ENCODE data around the gene CNOT4.

CNOT4 gene

DNA sequence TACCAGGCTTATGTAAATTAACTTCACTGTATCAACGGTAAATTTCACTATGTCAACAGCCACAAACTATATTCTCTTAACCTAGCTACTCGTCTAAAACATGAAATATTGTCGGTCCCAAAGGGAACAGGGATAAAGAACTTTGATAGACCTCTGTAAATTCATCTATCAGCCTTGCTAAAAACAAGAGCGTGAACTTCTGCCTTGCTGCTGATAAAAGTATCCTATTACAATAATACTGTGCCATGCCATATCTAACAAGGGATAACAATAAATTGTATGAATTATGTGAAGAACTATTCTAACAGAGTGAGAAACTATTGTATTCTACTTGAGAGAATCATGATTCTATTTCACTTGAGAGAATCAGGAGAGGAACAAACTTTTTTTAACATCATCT lies 117.2 kb downstream of the CNOT4 start:
- no peak for DNase-seq (ENCODE audit: extremely low spot score)
- ChIA-PET CTCF (no interaction called here), POLR2A (no interaction called here)
- no peak for TF ChIP-seq FOXM1 (IDR thresholded peaks at IDR 0.05; ENCODE audit: borderline replicate concordance)
- no peak for TF ChIP-seq CTBP1 (IDR thresholded peaks at IDR 0.05; ENCODE audit: borderline replicate concordance)
- TF ChIP-seq SP1 (IDR thresholded peaks at IDR 0.05): no peak
- no peak for TF ChIP-seq ELF4 (IDR thresholded peaks at IDR 0.05)
- no peak for TF ChIP-seq ZNF384 (IDR thresholded peaks at IDR 0.05)
- no peak for TF ChIP-seq L3MBTL2 (conservative IDR thresholded peaks at IDR 0.05)
- TF ChIP-seq TARDBP (IDR thresholded peaks at IDR 0.05): no peak
- TF ChIP-seq BHLHE40 (IDR thresholded peaks at IDR 0.05; ENCODE audit: borderline replicate concordance): no peak
- TF ChIP-seq SUZ12 (IDR thresholded peaks at IDR 0.05): no peak
- no peak for TF ChIP-seq ARNT (IDR thresholded peaks at IDR 0.05)
- TF ChIP-seq LEF1 (IDR thresholded peaks at IDR 0.05; ENCODE audit: borderline replicate concordance): no peak

DNA sequence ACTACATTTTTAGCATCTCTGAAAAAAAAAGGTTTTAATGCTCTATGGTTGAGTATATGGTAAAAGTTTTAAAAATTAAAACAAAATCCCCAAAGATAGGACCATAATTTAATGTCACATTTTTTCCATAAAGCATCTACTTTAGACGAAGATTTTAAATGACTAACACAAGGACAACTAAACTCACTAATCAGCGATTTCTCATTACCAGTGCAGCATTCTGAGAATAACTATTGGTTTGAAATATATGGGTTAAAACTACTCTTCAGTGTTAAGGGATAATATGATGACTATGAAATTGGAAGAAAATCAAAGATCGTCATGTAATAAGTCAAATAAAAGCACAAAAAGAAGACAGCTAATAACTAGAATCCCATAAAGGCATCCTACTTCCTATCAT lies 118.4 kb downstream of the CNOT4 start:
- no peak for TF ChIP-seq ELF4 (IDR thresholded peaks at IDR 0.05)
- no peak for TF ChIP-seq NFRKB (IDR thresholded peaks at IDR 0.05)
- no peak for TF ChIP-seq FOXM1 (IDR thresholded peaks at IDR 0.05; ENCODE audit: borderline replicate concordance)
- TF ChIP-seq TARDBP (IDR thresholded peaks at IDR 0.05): no peak
- no peak for TF ChIP-seq SP1 (IDR thresholded peaks at IDR 0.05)
- no peak for TF ChIP-seq CTBP1 (IDR thresholded peaks at IDR 0.05; ENCODE audit: borderline replicate concordance)
- no peak for TF ChIP-seq FOXA1 (IDR thresholded peaks at IDR 0.05)
- no peak for TF ChIP-seq LEF1 (IDR thresholded peaks at IDR 0.05; ENCODE audit: borderline replicate concordance)
- TF ChIP-seq, protein P1, sequence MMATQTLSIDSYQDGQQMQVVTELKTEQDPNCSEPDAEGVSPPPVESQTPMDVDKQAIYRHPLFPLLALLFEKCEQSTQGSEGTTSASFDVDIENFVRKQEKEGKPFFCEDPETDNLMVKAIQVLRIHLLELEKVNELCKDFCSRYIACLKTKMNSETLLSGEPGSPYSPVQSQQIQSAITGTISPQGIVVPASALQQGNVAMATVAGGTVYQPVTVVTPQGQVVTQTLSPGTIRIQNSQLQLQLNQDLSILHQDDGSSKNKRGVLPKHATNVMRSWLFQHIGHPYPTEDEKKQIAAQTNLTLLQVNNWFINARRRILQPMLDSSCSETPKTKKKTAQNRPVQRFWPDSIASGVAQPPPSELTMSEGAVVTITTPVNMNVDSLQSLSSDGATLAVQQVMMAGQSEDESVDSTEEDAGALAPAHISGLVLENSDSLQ (IDR thresholded peaks at IDR 0.05): no peak
- TF ChIP-seq FOXK2 (IDR thresholded peaks at IDR 0.05): no peak
- ChIA-PET CTCF (no interaction called here), POLR2A (no interaction called here)
- no peak for DNase-seq (ENCODE audit: extremely low spot score)

DNA sequence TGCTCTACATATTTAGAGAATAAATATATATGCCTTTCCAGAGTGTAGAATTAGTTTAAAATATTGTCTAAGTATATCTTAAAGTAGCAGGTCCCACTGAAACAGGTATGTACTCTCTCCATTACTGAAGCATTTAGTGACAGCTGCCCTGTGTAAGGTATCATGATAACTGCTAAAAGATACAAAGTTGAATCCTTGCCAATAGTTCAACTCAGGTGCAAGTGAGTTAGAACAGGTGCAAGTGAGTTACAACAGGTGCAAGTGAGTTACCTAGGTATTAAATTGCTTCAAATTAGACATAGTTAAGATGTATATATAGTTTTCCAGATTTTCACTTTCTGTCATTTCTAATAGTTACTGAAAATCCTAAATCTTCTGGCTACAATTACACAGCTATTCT lies 119.1 kb downstream of the CNOT4 start:
- ChIA-PET CTCF (no interaction called here), POLR2A (no interaction called here)
- no peak for DNase-seq (ENCODE audit: extremely low spot score)
- TF ChIP-seq, protein P1 (IDR thresholded peaks at IDR 0.05): no peak
- TF ChIP-seq TARDBP (IDR thresholded peaks at IDR 0.05) (no peak), HDGF (IDR thresholded peaks at IDR 0.05; ENCODE audit: borderline replicate concordance) (no peak), FOXA1 (IDR thresholded peaks at IDR 0.05) (no peak), ELF4 (IDR thresholded peaks at IDR 0.05) (no peak), FOXM1 (IDR thresholded peaks at IDR 0.05; ENCODE audit: borderline replicate concordance) (no peak), BHLHE40 (IDR thresholded peaks at IDR 0.05; ENCODE audit: borderline replicate concordance) (no peak), SUZ12 (IDR thresholded peaks at IDR 0.05) (no peak)

DNA sequence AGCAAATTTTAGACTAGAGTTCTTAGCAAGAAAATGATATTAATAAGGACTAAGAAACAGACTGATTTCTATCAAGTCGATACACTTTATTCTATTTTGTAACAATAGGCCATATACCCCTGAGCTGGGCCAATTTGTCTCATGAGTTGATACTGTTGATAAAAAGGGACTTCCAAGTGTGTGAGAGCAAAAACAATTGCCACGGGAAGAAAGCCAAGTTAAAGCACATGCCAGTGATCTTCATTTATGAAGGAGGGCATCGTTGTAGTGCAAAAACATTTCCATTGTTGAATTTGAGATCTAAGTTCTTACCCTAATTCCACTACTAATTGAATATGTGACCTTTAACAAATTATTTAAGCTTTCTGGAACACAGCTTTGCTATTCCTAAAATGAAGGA lies 119.9 kb downstream of the CNOT4 start:
- POLR2A ChIA-PET: no interaction called here
- CTCF ChIA-PET: no interaction called here
- no peak for DNase-seq (ENCODE audit: extremely low spot score)
- TF ChIP-seq FOXM1 (IDR thresholded peaks at IDR 0.05; ENCODE audit: borderline replicate concordance): no peak
- TF ChIP-seq TARDBP (IDR thresholded peaks at IDR 0.05): no peak
- no peak for TF ChIP-seq BHLHE40 (IDR thresholded peaks at IDR 0.05; ENCODE audit: borderline replicate concordance)
- TF ChIP-seq L3MBTL2 (conservative IDR thresholded peaks at IDR 0.05): no peak
- TF ChIP-seq, protein P1 (IDR thresholded peaks at IDR 0.05): no peak
- no peak for TF ChIP-seq ARNT (IDR thresholded peaks at IDR 0.05)
- no peak for TF ChIP-seq HDGF (IDR thresholded peaks at IDR 0.05; ENCODE audit: borderline replicate concordance)
- TF ChIP-seq SP1 (IDR thresholded peaks at IDR 0.05): no peak
- no peak for TF ChIP-seq FOXA1 (IDR thresholded peaks at IDR 0.05)
- TF ChIP-seq FOXK2 (IDR thresholded peaks at IDR 0.05): no peak
- TF ChIP-seq NFRKB (IDR thresholded peaks at IDR 0.05): no peak
- TF ChIP-seq SUZ12 (IDR thresholded peaks at IDR 0.05): no peak
- no peak for TF ChIP-seq CTBP1 (IDR thresholded peaks at IDR 0.05; ENCODE audit: borderline replicate concordance)
- TF ChIP-seq ZNF384 (IDR thresholded peaks at IDR 0.05): no peak
- TF ChIP-seq LEF1 (IDR thresholded peaks at IDR 0.05; ENCODE audit: borderline replicate concordance): no peak

DNA sequence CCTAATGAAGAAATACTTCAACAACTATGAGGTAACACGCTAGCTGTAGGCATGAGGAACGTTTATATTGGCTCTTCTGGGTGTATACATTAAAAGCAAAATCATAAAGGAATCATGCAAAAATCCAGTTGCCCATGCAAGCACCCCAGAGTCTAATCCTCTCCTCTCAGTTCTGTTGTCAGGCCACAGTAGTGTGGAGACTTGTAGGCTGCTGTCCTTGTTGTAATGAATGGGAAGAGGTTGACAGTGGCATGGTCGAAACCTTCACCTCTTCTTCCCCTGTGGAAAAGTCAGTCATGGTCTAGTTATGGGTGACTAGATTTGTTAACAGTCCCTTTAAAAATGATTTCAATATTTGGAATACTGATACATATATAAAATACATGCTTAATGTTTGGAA lies 121.3 kb downstream of the CNOT4 start:
- DNase-seq (ENCODE audit: extremely low spot score): no peak
- TF ChIP-seq LEF1 (IDR thresholded peaks at IDR 0.05; ENCODE audit: borderline replicate concordance): no peak
- no peak for TF ChIP-seq BHLHE40 (IDR thresholded peaks at IDR 0.05; ENCODE audit: borderline replicate concordance)
- TF ChIP-seq L3MBTL2 (conservative IDR thresholded peaks at IDR 0.05): no peak
- POLR2A ChIA-PET: no interaction called here
- CTCF ChIA-PET: no interaction called here

DNA sequence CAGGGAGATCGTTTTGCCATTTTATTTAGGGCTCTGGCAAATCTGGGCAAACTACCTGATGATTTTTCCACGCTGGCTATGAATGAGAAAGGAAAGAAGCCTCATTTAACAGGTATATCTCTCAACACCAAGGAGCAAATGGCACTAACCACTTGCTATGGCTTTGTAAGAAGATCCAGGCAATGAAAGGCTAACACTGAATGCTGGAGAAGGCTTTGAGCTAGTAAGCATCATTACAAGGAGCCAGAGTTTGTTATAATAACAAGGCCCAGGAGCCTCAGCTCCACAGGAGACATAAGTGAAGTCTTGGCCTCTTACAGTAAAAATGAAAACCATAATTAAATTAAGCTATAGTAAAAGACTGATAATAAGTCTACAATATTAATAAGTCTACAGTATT lies 123.1 kb downstream of the CNOT4 start:
- TF ChIP-seq FOXA1 (IDR thresholded peaks at IDR 0.05): no peak
- TF ChIP-seq FOXM1 (IDR thresholded peaks at IDR 0.05; ENCODE audit: borderline replicate concordance): no peak
- no peak for TF ChIP-seq ZNF384 (IDR thresholded peaks at IDR 0.05)
- no peak for TF ChIP-seq TARDBP (IDR thresholded peaks at IDR 0.05)
- no peak for TF ChIP-seq L3MBTL2 (conservative IDR thresholded peaks at IDR 0.05)
- no peak for TF ChIP-seq FOXK2 (IDR thresholded peaks at IDR 0.05)
- no peak for TF ChIP-seq ELF4 (IDR thresholded peaks at IDR 0.05)
- peak; percentile 21 for DNase-seq (ENCODE audit: extremely low spot score)
- CTCF ChIA-PET: no interaction called here
- POLR2A ChIA-PET: no interaction called here

DNA sequence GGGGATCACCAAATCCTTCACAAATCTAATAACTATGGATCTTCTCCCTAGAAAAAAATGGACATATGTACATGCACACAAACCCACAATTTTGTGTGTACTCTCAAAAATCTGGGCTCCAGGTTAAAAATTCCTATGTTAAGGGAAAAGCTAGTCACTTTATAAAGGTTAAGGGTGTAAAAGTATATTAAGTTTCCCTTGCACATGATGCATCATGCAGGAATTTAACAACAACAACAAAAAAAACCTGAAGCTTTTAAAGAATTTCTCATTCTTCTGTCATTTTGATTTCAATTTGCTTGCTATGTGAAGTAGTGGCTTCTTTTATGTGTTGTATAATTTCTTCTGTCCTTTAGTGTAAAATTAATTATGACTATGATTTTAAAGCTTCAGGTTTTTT lies 123.7 kb downstream of the CNOT4 start:
- no peak for DNase-seq (ENCODE audit: extremely low spot score)
- POLR2A ChIA-PET: no interaction called here
- no peak for TF ChIP-seq FOXM1 (IDR thresholded peaks at IDR 0.05; ENCODE audit: borderline replicate concordance)
- CTCF ChIA-PET: interaction anchor here (0.6 kb wide), 1 partner anchor 1906 kb away, joined by 3 read pairs; no protein-coding TSS in a partner anchor
